Activated T-cell treated with anti-CD3 and anti-CD28 coated beads for 1 hour (primary cell): Measurements from ENCODE around the gene MIPOL1.
"Not testable (repeated sequence)": the region's sequence is repeated elsewhere in the genome, so short reads cannot be mapped to it uniquely, and the experiment has no call there.

Experiments
- DNase-seq: peaks from one replicate; pipeline ENCODE4 v3.0.0-alpha.2; 2020; ENCODE audit warnings: low read depth

The MIPOL1 gene

DNA sequence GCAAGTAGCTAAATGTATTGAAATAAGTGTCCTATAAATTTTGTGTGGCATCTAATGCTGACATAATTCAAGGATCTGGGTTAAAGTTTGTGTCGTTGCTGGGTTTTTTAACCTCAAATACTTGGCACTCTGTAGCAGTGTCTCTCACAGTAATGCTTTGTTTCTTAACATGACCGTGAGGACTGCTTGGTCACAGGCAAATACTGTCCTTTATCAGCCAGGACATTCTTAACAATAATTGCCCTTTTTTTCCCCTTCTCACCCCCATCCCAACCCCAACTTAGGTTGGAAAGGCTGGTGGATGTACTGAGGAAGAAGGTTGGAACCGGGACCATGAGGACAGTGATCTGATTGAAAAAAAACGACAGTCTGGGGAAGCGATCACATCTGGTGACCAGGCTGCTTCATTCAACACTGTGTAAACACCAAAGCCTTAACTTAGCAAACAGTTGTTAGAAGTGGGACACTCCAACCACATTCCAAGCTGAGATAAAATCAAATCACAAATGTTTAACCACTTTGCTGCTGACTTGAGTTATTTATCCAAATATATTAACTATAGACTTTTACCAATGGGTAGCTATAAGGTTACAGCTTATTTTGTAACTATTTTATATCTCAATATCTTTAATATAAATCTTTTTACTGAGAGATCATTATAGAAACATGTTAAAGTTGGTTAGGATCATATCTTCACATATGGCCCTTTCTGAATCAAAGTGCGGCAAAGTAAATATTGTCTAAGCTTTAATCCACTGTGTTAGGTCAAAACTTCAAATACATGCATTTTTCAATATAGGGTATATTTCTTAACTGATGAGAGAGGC, 349.1 kb downstream of the MIPOL1 start:
- DNase-seq: no peak

DNA sequence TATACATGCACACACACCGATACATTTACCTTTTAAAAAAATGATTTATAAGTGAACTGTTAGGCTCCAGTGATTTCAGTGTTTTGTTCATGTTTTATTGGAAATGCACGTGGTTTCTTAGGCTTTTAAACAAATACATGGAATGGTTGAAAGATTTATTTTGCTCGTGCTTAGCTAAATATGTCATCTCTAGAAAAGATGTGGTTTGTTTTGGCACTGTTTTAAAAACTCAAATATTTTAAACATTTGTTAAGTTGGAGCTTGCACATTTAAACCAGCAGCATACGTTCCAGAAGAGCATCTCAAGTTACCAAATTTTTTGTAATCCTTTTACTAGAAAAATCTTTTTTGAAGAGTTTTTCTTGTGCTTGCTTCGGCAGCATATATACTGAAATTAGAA, 352.8 kb downstream of the MIPOL1 start:
- DNase-seq: no peak

DNA sequence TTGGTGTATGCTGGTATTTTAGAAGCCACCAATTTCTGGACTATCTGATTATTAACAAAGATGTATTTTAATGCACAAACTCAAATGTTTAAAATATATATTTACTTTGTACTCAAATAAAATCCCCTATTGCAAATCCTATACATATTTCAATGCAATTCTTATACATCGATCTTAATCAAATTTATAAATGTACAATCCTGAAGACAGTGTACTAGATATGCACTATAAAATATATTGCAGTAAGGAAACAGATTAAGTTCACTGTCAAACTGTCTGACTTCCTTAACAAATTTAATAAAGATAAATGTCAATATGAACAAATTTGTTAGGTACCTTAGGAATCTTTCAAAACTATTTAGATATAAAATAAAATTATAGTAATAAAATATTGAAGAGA, 353.4 kb downstream of the MIPOL1 start:
- DNase-seq: no peak

DNA sequence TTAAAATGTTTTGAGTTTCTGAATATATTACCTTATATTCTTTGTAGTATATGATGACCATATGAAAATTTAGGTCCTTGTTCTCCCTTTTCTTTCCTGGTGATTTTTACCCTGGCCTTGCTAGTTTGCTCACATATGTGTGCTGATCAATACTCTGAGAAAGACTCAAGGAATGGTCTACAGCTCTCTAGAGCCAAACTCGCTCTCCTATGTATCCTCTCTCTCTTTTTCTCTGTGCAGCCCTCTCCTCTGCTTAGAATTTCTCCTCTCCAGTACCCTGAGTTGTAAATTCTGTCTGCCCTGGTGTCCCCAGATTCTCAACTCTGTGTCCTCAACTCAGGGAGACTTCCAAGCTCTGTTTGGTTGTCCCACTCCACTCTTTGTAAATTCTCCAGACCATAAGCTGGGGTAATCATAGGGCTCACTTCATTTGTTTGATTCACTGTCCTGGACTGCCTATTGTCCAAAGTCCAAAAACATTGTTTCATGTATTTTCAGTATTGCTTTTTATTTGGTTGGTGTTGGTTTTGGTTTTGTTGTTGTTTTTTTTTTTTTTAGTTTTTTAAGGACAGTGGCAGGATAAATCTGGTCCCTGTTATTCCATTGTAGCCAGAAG, 356.3 kb downstream of the MIPOL1 start:
- no peak for DNase-seq

DNA sequence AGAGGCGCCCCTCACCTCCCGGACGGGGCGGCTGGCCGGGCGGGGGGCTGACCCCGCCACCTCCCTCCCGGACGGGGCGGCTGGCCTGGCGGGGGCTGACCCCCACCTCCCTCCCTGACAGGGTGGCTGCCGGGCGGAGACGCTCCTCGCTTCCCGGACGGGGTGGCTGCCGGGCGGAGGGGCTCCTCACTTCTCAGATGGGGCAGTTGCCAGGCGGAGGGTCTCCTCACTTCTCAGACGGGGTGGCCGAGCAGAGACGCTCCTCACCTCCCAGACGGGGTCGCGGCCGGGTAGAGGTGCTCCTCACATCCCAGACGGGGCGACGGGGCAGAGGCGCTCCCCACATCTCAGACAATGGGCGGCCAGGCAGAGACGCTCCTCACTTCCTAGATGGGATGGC, 357.9 kb downstream of the MIPOL1 start:
- DNase-seq: not testable (repeated sequence)

DNA sequence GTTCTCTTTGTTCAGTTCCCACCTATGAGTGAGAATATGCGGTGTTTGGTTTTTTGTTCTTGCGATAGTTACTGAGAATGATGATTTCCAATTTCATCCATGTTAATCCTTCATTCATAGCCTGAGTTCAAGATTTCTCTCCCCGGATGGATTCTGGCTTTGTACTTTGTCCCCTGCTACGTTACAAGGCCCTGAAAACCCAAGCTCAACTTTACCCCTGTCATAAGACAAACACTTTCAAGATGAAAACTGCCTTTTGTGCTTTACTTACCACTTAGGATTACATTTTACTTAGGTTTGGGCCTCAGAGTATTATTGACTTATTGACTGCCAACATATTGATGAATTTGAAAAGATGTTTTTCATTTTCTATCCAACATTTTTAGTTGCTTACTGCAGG, 361.0 kb downstream of the MIPOL1 start:
- no peak for DNase-seq

DNA sequence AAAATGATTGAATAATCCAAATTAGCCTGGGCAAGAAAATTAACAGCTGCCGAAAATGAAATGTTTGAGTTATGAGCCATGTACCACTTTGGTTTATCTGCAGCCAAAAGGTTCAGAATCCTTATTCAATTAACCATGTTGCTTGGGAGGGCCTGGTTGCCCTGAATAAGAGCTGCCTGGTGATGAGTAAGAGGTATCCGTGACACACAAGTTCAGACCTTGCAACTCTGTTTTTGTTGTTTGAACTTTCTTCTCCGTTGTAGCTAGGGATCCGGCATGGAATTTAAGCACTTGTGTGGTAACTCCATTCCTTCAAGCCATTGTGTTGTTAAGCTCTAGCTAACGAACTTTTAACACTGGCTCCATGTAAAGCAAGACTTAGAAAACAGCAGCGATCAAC, 361.6 kb downstream of the MIPOL1 start:
- no peak for DNase-seq

DNA sequence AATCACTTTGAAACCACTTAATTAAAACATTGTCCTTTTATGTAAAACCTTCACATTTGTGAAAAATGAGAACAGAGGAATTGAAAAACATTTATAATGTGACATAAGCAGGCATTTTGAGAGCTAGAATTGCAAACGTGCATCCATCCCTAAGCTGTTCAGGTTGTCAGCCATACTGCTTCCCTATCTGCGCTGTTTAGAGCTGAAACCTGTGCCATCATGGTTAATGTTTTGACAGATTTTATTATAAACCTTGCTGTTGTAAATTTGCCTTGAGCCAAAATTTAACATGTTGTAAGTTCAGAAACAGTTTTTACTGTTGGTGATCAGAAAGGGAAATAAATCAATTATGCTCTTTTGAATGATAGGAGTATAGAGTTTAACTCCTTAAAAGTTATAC, 365.5 kb downstream of the MIPOL1 start:
- DNase-seq: no peak

DNA sequence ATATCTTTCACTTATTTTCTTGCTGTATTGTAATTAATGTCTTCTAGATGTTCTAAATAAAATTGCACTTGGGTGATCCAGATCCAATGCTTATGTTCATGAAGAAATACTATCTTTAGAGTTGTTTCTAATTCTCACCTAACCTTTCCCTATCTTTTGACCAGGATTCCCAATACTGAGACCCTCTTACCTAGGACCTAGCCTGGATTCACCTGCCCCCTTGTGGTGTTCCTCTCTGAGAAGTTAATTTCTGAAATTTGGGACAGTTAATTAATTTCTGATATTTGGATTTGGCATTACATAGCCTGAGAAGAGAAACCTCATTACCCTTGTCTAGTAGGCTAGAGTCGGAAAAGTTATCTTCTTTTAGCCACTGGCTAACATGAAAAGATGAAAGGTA, 367.8 kb downstream of the MIPOL1 start:
- DNase-seq: no peak

DNA sequence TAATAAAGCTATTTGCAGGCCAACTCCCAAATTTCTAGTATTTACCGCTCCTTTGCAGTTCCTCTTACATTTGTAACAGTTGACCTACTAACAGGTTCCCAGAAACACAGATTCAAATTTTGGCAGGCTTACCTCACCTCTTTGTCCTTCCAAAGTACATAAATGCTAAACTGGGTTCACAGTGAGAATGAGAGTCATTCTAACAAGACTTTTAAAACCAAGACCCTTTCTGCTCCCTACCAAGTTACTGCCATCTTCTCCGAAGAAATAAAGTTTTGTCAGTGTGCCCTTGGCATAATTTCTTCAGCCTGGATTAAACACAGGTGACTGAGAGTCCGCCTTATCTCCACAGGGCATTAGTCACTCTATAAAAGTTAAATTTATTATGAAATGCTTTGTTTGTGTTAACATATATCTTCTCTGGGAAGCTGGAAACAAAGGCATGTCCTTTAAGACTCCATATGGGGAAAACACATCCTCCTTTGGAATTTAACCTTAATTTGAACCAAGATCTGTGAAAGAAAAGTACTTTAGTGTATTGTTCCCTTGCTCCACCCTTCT, 369.2 kb downstream of the MIPOL1 start:
- DNase-seq: no peak

DNA sequence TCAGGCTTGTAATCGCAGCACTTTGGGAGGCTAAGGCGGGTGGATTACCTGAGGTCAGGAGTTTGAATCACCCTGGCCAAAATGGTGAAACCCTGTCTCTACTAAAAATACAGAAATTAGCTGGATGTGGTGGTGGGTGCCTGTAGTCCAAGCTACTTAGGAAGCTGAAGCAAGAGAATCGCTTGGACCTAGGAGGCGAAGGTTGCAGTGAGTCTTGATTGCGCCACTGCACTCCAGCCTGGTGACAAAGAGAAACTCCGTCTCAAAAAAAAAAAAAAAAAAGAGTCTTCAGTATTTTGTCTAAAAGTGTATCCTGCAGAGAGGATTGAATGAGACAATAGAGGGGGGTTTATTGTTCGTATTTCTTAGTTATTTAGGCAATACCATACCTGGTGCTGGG, 372.0 kb downstream of the MIPOL1 start:
- no peak for DNase-seq

DNA sequence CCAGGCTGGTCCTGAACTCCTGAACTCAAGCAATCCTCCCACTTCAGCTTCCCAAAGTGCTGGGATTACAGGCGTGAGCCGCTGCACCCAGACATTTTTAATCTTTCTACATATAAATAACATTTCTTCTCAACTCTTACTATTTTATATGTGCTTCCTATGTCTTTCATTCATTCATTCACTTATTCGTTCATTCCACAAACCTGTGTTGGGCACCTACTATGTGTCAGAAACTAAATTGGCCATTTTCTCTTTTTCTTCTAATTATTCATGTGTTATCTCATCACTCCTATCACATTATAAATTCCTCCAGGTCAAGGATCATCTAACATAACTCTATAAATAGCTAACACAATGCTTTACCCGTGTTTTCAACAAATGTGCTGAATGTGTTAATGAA, 373.7 kb downstream of the MIPOL1 start:
- no peak for DNase-seq

DNA sequence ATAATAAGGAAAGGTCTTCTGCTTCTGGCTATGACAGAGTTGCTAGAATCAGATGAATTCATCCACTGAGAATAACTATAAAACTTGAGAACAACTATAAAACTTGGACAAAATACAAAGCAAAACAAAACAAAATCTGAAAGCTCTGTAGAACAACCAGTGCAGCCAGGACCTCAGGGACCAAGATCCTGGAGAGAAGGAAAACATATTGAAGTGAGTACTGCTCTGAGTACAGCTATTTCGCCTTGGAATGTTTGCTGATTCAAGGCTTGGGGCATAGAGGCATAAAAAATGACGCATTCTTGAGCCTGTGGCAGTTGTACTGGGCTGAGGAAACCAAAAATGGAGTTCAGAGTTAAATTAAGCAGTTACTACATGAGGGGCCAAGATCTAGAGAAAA, 375.6 kb downstream of the MIPOL1 start:
- DNase-seq: no peak

DNA sequence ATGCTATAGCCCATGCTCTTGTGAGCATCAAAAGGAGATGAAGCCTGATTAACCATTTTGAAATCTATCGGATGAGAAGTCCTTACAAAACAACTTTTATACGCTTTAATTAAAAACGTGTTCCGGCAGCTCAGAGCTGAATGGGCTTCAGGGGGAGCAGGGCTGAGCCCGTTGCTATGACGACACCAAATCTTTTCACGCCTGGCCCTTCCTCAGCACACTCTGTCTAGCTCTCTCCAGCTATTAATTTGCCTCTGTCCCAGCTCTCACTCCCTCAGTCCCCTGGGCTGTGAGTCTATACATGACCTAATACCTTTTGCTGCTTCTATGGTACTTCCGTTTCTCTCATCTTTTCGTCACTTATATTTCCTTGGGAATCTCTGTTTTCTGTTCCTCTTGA, 381.5 kb downstream of the MIPOL1 start:
- no peak for DNase-seq

DNA sequence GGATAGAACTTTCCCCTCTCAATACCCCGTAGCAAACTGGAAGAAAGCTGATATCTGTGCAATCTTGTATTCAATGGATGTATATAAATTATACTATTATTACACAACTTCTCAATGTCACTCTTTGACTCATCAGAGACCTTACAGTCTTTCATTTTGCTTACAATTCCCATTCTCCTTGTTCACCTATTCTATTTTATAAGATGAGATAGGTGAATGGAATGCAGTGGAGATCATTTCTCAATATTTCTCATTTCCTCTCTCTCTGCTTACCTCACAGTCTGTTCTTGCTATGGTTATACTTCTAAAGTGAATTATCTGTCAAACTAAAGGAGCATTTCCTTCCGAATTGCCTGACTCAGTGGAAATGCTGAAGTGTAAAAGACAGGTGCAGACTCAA, 382.4 kb downstream of the MIPOL1 start:
- DNase-seq: no peak

DNA sequence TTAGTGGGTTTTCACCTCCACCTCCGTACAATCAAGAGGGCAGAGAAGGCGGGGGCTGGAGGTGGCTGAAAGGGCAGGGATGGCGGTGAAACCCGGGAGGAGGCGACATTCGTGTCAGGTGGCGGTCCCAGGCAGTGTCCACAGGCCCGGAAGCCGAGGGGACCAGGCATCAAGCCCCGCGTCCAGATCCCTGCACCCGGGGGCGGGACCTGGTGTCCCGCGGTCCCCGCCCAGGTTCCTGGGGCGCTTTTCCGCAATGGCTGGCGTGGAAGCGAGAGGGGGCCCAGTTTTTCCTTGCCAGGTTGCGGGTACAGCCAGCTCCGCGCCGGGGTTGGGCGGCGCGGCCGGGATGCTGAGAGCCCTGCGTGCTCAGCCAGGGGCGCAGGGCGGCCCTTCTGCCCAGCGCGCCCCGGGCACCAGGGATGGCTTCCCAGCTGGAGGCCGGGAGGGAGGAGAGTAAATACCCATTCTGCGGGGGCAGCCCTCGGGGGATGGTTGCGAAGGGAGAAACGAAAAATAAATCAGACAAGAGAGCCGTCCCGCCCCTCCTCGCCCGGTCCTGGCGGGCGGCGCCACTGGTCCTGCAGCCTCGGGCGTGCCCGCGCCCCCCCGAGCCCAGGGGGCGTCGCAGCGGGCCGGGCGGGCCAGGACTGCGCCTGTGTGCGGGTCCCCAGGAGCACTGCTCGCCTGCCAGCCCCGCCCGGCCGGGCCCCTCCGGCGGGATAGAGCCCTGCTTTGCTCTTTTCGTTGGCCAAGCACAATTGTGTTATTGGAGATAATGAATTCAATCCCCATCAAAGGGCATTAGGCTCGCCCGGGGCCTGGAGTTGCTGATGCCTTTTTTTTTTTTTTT, 385.8 kb downstream of the MIPOL1 start:
- DNase-seq: no peak

DNA sequence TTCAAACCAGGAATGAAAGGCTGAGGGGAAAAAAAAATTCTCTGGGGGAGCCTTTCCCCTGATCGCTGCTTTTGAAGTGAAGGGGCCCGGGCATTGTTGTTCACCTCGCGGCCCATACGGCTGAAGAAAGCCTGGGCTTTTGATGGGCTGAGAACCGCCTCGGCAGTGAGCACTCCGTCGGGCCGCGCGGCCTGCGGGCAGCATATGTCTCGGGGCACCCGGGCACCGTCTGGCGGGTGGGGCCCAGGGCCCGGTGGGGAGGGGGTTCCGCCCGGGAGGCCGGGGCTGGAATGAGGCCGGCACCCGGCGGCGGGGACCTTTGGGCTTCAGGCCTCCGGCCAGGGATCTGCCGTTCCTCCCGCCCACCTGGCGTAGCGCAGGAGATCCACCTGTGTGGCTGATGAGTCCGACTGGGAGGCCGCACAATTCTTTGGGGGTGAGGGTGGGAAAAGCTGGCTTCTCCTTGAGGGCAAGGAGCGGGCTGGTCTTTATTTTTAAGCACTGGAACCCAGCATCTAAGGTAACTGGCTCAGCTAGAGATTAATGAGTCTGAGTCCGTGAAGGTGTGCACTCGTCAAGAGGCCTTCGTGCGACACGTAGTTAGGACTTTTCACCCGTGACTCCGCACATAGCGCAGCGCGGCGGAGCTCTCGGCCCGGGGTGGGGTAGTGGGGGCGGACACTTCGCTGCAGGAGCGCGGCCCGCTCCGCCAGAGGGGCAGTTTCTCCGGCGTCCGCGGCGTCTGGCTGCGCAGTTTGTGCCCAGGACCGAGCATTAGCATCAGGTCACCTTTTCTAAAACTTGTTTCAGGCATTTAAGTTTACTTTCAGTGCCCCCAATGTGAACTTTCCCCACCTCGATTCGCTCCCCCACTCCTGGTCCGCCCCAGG, 386.7 kb downstream of the MIPOL1 start:
- DNase-seq: no peak

DNA sequence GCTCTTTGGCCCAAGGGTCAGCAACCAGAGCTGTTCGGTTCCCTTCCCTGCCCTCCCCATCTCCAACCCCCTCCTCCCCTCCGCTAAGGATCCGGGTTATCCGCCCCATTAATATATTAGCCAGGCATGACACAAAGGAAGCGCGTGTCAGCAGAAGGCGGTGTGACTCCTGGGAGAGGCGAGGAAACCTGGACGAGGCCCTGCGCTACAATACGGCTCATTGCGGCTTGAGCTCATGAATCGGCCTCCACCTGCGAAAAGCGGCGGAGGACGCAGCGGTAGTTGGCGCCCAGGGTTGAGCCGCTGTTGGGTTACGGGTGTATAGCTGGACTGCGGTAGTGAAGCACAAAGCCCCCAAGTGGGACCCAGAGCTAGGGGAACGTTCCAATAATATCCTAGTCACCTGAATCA, 387.4 kb downstream of the MIPOL1 start:
- no peak for DNase-seq

DNA sequence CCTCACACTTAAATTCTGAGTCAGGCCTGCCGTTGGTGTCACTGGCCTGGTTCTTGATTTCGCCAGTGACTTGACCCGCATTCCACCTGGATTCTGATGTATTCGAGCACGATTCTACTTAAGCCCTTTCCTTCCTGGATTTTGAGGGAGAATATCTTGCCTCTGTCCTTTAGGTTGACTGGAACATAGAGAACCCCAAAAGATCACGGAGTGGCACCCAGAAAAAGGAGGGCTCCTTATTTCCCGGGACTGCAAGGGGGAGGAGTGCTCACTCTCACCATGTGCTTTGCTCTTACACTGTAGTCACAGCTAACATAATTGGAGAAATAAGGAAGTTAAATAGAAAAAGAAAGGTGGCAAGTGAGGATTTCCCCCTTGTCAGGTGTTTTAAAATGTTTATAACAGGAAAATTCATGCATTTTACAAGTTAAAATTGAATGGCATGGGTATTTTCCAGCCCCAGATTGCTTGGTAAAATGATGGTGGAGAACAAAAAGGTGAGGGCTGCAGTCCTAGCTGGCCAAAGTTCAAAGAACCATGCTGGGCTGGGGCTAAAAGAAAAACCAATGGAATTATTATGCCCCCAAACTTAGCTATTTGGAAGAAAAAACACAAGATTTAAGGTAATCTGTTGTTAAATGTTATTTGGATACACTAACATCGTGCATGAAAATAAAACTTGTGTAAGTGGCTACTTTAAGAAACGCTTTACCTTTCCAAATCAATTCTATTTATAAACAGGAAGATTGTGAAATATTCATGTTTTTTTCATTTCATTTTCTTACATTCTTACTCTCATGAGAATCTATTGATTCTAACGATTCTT, 388.4 kb downstream of the MIPOL1 start:
- no peak for DNase-seq

DNA sequence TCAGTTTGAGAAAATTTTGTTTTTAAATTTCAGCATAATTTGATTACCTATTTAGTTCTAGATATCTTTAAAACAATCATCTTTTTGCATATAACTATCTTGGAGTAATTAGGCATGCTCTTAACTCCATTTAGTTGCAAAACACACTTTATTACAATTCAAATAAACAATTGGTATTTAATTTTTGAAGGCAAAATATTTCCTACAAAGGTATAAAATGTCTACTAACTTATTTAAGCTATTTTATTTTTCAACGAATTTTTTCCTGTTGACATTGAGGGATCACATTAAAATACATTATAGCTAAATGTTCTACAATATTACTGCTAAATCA, 389.0 kb downstream of the MIPOL1 start:
- DNase-seq: no peak
